NOMO-1 treated with dmso at 0.1 percent for 144 hours (cell line): Measurements from ENCODE around the gene PTPRG.

ENCODE experiments used
- DNase-seq: peaks from one replicate; lab custom pipeline; 2025; ENCODE audit not compliant: unreplicated experiment; lab: John Stamatoyannopoulos, UW

Gene PTPRG

DNA sequence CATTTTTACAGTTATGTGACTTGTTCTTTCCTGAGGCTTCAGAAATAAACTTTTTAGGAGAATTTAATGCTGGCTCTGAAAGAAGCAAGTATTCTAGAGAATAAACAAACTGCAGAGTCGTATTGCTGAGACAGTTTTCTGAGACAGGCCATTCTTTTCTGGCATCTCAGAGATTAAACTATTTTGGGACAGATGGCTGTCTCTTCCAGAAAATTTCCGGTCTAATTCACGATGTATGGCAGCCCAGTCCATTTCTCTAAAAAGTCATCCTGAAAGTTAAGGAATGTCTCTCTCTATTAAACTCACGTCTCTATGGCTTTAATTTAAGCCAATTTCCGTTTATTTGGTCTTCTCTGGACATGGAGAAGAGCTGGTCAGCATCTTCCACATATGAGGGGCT lies 603.4 kb downstream of the PTPRG start:
- no peak for DNase-seq

DNA sequence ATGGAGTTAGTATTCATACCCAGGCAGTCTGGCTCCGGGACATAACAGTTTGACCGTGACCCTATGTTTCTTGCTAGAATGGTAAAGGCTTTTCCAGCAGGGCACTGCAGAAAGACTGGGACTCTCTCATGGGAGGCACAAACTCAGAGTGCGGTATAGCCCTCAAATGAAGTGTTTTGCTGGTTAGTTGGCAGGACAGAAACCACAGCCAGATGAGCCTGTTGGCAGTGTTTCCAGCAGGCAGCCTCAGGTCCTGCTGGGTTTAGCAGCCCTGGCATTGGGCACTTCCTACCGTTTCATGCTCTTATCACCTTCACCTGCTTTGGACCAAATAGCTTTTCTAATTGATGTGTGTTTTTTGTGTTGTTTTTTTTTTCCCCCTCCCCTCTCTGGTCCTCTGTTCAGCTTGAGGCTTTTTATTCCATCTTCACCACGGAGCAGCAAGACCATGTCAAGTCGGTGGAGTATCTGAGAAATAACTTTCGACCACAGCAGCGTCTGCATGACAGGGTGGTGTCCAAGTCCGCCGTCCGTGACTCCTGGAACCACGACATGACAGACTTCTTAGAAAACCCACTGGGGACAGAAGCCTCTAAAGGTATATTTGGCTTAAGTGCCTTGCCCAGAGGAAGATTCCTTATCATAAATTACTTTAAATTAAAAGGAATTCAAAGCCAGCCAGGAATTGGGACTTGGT lies 606.3 kb downstream of the PTPRG start:
- DNase-seq, result no peak

DNA sequence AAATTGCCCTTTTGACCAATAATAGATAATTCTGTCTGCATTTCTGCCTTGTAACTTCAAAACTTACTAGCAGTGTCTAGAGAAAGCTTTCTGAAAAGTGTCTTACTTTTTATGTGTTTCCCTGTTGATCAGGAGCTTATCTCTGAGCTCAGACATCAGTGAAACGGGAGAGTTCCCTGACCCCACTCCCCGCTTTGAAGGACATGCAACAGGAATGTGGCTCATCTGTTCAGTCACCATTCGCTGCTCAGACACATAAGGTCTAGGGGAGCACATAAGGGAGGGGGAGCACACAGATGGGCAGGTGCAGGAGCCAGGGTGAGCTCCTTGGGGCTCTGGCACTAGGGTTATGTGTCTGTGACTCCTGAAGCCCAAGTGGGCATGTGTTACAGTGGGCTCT lies 607.0 kb downstream of the PTPRG start:
- no peak for DNase-seq

DNA sequence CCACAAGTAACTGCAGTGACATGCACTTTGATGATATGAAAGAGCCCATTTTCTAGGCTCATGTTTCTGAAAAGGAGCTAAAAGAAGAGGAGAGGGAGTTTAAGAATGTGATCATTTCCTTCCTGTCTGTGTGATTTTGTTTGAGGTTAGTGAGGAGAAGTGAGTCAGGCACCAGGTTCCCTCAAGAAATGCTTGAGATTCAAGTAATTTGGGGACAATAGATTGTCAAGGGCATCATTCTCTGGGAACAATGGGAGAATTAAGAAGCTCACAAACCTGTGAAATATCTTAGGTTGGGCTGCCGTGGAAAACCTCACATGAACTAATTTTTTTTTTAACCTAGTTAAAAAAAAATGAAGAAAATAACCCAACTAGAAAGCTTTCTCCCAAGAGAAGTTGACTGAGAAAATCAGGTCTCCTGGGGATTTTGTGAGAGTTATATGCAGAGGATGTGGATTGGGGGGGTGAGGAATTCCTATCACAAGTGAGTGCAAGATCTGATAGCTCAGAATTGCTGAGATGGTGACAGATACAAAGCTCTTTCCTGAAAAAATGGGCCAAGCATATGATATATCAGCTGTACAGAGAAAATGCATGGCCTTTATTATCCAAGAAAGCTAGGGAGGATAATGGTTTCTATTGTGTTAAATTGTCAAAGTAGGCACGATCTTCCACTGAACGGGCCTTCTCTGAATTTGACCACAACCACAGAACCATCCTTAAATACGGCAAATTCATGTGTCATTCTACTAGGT lies 608.7 kb downstream of the PTPRG start:
- DNase-seq, result no peak

DNA sequence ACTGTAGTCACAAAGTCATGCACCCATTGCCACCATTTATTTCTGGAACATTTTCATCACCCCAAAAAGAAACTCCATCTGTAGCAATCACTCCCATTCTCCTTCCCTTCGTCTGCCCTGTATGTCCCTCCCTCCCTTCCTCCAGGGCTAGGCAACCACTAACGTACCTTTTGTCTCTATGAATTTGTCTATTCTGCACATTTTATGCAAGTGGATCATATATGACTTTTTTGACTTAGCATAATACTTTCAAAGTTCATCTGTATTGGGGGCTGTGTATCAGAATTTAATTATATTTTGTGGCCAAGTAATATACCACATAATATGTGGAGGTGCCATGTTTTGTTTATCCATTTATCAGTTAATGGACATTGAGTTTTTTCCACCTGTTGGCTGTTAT lies 610.4 kb downstream of the PTPRG start:
- DNase-seq, result no peak

DNA sequence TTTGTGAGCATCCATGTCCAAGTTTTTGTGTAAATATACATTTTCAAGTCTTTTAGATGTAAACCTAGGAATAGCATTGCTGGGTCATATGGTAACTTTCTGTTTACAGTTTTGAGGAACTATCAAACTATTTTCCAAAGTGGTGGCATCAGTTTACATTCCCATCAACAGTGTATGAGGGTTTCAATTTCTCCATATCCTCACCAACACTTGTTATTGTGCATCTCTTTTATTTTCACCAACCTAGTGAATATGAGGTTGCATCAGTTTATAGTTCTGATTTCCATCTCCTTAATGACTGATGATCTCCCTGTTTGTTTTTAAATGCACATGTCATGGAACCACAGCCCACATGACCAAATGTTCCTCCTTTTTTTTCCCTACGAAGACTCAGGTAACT lies 610.8 kb downstream of the PTPRG start:
- no peak for DNase-seq

DNA sequence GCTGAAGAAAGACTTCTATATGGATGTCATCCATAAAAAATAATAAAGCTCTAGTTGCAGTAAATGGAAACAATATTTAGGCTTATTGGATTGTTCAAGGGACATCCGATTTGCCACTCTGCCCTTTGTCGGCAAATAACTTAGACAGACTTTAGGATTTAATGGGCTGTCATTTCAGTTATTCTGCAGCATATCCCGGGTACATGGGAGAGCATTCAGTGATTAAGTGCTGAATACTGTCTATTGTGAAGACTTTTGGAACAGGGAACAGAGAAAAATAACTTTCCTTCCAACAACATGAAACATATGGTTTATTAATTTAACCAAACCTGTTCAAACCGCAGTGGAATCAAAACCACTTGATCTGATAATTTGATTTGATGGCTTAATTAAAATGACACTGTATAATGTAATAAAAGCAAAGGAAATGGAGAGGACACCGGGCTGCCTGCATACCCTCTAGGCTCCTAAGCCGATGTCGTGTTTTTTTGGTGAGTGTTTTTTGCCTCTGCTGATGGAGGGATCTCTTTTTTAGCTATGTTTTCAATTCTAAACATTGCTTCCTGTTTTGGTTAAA lies 612.7 kb downstream of the PTPRG start:
- no peak for DNase-seq

DNA sequence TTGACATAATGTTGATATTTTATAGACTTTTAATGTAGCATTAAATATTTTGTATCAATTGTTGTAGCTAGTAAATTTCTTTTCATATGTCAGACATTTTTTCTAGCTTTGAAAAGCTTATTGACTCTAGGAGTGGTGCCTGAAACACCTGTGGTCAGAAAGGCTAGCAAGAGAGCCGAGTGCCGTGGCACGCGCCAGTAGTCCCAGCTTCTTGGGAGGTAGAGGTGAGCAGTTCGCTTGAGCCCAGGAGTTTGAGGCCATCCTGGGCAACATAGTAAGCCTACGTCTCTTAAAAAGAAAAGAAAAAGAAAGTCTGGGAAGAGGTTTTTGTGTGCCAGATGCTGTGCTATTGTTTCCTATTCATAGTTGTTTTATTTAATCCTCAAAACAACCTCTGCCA lies 613.8 kb downstream of the PTPRG start:
- DNase-seq, result no peak

DNA sequence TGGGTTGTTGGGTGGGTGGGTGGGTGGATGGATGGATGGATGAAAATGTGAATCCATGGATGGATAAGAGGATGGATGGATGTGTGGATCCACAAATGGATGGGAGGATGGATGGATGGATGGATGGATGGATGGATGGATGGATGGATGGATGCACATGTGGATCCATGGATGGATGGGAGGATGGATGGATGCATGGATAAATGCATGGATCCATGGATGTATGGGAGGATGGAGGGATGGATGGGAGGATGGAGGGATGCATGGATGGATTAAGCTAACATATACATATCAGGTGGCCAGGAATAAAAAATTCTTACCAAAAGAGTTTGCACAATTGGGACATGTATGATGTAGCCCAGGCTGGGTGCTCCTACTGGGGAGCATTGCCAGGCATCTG lies 616.7 kb downstream of the PTPRG start:
- no peak for DNase-seq

DNA sequence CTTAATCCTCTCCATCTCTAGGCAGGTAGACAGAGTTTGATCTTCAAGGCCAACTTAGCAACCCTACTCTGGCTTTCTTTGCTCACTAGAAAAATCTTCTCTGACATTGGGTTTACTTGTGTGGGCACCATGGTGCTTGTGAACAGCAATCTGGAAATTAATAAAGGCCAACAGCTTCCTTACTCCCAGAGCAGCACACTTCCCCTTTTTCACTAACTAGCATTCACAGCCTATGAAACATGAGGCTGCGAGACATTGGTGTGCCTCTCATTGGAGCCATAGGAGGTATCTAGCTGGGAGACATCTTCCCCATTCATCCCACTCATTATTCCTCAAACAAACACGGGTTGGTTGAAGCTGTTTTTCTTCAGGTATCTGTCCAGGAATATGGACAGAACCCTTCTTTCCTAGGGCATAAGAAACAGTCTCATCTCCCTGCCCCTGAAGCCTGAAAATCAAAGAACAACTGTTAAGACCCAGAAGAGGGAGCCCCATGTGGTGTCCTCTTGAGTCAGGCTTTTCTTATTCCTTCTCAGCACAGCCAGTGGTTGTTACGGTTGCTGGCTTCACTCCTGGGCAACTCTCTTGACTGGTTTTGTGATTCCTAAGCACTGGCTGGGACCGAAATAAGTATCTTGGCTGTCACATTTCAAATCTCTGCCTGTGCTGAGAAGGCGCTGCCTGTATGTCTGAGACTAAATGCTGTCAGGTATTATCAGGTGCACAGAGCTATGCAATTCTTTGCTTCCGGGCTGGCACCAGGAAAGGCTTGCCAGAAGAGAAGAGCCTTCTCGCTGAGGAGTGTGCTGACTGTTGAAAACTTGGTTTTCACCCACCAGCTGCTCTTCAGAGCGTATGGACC lies 617.6 kb downstream of the PTPRG start:
- peak; percentile 35 for DNase-seq

DNA sequence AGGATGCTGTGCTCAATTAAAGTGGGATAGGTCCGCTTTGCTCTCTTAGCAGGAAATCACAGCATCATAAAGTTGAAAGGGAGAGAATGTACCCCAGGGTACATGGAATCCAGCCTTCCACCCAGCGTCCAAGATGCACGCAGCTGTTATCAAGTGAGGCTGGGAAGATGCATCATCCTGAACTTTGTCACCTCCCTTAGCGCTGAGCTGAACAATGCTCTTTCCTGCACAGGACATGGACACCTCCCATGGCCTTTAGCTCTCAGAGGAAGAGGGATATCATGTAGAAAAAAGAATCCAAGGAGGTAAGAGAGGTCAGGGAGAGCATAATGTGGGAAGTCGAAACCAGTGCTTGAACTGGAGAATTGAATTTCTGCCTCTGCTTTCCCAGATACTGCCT lies 619.1 kb downstream of the PTPRG start:
- no peak for DNase-seq

DNA sequence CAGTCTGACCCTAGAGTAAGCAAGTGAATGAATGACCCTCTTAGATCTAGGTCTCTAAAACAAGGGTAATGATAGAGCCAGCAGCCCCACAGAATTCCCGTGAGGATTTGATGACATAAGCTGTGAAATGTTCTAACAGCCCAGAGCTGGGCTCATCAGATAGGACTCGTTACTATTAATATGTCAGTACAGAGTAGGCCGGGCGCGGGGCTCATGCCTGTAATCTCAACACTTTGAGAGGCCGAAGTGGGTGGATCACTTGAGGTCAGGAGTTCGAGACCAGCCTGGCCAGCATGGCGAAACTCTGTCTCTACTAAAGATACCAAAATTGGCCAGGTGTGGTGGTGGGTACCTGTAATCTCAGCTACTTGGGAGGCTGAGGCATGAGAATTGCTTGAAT lies 621.7 kb downstream of the PTPRG start:
- no peak for DNase-seq

DNA sequence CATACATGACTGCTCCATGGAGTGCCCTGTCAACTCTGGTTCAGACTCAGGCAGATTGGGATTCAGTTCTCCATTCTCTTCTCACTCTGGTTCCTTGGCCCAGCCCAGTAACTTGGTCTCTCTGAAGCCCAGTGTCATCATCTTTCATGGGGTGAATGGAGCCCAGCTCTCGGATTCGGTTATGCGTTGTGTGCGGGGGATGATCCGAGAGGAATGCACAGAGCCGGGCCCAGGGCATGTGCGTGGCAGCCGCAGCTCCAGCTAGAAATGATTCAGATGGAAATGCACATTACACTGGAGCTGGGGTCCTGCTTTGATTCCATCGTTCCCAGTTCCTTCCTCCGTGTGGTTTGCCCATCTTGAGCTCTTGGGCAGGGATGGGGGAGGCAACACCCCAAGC lies 622.6 kb downstream of the PTPRG start:
- DNase-seq, result no peak

DNA sequence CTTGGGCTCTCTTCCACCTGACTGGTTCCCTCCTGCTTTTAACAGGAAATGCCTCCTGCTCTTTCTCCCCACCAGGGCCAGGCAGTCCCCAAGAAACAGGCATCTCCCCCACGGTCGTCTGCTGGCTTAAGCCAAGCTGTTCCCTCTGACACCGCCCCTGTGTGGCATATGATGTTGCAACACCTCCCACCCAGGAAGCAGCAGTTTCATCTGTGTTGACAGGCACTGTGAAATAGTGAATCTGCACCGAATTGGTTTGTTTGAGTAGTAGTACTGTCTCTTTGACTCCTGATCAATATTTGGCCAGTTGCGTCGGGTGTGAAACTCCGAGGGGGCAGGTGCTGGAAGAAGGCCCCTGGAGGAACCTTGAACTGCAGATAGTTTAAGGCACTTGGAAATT lies 623.2 kb downstream of the PTPRG start:
- DNase-seq, result no peak

DNA sequence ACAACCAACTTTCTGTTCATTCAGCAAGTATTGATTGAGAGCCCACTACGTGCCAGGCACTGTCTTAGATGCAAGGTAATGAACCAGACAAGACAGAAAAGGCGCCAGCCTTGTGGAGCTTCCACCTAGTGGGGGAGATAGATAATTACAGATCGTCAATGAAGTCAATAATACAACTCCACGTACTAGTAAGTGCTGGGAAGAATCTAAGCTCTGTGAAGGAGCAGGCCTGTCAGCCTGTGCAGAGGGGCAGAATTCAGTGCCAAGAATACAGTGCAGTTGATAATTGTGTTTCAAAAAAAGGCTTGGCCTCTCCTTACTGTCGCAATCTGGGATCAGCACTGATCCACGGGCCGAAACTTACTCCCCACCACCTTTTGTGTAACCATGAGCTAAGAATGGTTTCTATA lies 625.7 kb downstream of the PTPRG start:
- no peak for DNase-seq

DNA sequence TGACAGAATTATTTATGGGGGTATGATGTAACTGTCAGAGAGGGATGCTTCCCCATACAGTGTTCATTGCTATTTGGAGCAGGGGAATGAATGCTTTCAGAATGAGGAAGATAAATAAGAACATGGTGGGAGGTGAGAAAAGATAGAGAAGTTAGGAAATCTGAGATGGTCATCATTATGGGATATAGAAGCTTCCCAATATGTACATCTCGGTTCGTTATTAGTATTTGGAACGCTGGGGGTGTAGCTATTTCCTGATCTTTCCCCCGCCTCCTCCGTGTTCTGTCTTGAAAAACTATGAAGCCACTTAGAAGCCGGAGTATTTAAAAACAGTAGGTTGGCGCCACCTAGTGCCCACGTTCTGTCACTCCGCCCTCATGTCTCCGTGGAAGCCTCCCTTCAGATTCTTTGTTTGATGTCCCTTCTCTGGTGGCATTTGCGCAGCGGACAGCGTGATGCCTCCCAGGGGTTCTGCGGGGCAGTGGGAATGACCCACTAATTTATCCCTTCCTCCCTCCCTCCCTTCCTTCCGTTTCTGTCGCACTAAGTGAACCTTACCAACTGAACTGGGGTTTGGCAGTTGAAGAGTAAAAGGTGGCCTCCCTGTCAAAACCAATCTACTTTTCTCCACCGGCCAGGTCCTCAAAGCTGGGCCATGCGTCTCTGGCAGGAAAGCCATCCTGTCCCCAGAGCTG lies 627.5 kb downstream of the PTPRG start:
- peak; percentile 41 for DNase-seq

DNA sequence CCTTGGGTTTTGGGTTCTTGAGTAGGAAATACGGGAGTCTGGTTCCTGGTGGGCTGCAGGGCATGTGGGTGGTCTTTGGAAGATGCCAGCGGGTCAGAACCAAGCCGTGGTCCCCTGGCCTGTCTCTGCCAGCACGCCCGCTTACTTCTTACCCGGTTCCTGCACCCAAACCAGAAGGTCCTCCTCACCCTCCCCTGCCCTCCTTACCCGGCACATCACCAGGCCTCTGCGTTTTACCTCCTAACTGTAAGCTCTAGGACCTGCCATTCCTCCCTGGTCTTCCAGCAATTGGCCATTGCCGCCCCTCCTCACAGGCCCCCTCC lies 628.0 kb downstream of the PTPRG start:
- DNase-seq, result no peak

DNA sequence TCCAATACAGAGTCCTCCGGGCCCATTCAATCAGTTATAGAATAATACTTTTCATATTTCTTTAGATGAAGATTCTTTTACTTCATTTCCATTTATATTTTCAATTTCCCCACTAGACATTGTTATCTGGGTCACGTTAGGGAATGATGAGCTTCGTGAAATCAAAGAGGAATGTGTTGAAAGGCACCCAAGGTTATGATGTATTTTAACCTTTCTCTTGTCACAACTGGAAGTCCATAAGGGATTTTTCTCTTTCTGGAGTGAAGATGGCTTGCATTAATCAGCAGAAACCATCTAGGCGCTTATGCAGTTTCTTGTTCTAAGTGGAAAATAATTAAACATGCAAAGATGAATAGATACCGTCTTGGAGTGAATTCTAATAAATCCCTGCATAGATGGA lies 631.5 kb downstream of the PTPRG start:
- DNase-seq, result no peak

DNA sequence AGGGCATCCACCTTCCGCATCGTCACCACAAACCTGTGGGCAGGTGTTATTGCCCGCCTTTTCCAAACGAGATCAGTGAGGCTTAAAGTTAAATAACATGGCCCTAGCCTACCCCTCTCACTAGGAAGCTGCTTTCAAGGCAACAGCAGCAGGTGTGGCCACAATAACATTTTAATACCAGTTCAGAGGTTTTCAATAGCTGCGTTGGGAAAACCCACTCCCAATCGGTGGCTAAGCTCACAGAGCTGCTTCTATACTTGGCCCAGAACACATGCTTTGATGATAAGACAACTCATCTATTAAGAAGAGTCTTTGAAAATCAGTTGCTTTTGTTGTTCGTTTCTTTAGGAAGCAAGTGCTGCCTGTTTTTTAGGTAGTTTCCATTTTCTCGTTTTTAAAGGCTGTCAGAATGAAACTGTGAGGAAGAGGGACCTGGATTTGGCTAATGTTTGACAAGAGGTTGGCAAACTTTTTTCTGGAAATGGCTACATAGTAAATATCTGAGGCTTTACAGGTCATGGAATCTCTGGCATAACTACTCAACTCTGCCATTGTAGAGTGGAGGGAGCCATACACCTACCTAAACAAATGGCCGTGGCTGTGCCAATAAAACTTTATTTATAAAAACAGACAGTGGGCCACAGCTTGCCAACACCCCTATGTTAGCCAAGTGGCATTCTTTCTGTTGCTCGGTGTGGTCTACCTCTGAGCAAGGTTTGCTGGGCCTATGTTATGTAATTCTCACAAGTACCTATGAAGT lies 632.4 kb downstream of the PTPRG start:
- no peak for DNase-seq

DNA sequence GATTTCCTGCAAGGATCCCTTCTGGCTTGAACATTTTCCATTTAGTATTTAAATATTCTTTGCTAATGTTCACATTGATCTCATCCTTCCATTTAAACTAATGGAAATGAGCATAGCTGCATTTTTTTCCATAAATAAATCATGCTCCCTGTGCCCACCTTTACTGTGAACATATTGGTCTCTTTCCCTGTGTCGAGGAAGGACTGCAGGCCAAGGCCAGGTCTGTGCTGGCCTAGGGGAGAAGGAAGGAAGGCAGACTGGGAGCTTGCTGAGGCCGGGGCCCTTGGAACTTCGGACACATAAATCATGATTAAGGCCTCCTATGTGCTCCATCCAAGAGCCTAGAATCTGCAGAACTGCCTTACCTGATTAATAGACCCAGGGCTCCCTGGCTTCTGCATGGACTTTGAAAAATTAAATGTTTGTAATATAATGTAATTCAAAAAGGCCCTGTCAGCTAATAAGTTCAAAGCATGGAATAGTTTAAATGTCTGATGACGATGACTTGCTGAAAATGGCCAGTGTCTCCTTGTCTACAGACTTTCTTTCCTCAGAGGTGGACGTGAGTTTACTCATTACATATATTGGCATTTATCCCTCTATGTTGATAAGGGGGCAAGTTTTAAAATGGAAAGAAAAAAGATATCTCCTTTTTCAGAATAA lies 636.1 kb downstream of the PTPRG start:
- DNase-seq, result no peak
